DND-41 (cell line): Measurements from ENCODE around the gene DIS3L2.

Experiments used
- ATAC-seq: fragments of 200-7000 bp; cut with Tn5 transposase; 3 replicates; pipeline ENCODE4 v1.9.1; 2021; ENCODE audit warnings: low read depth; ENCODE audit not compliant: insufficient read depth
- DNase-seq: peaks from one replicate; pipeline ENCODE4 v3.0.0-alpha.2; 2020
- H2AFZ ChIP-seq: 2 replicates; pipeline ENCODE4 v1.6.0; 2012; ENCODE audit warnings: low read depth, low read length
- H3K27ac ChIP-seq: 2 replicates; pipeline ENCODE4 v1.5.1; 2012; ENCODE audit warnings: low read length, inconsistent platforms
- H3K27me3 ChIP-seq: fragments of 200-600 bp; sonication (generic); 2 replicates; pipeline ENCODE4 v1.6.0; 2012; ENCODE audit warnings: low read length, mild to moderate bottlenecking, inconsistent platforms; ENCODE audit not compliant: insufficient read depth, poor library complexity
- H3K36me3 ChIP-seq: 2 replicates; pipeline ENCODE4 v1.5.1; 2012; ENCODE audit warnings: low read length, inconsistent platforms; ENCODE audit not compliant: insufficient read depth
- H3K4me1 ChIP-seq: 2 replicates; pipeline ENCODE4 v1.5.1; 2012; ENCODE audit warnings: mild to moderate bottlenecking, low read length; ENCODE audit not compliant: insufficient read depth
- H3K4me2 ChIP-seq: 2 replicates; pipeline ENCODE4 v1.6.0; 2012; ENCODE audit warnings: mild to moderate bottlenecking, moderate library complexity, low read length, inconsistent platforms; ENCODE audit not compliant: insufficient read depth
- H3K4me3 ChIP-seq, 2 experiments: fragments of 200-600 bp in 1 of 2; shearing (Covaris generic) in 1 of 2; 2 replicates each; pipeline ENCODE4 v1.5.1; 2012 to 2016; ENCODE audit warnings: inconsistent platforms in 2 of 2, low read length in 2 of 2, mild to moderate bottlenecking in 2 of 2, low read depth in 1 of 2, moderate library complexity in 1 of 2
- H3K79me2 ChIP-seq: 2 replicates; pipeline ENCODE4 v1.6.0; 2012; ENCODE audit warnings: low read length, inconsistent platforms; ENCODE audit not compliant: insufficient read depth
- H3K9ac ChIP-seq: 2 replicates; pipeline ENCODE4 v1.6.0; 2012; ENCODE audit warnings: low read depth, mild to moderate bottlenecking, inconsistent platforms, low read length, moderate library complexity
- H3K9me3 ChIP-seq: 2 replicates; pipeline ENCODE4 v1.5.1; 2012; ENCODE audit warnings: low read length, moderate library complexity, mild to moderate bottlenecking, inconsistent platforms; ENCODE audit not compliant: insufficient read depth, severe bottlenecking
- H4K20me1 ChIP-seq: 2 replicates; pipeline ENCODE4 v1.6.0; 2012; ENCODE audit warnings: low read length; ENCODE audit not compliant: insufficient read depth
- EZH2 ChIP-seq: IDR thresholded peaks from 3 replicates; pipeline ENCODE4 v1.6.1; 2012; ENCODE audit warnings: borderline replicate concordance, low read depth, mild to moderate bottlenecking, moderate library complexity, low read length, inconsistent platforms; ENCODE audit not compliant: severe bottlenecking
- TF ChIP-seq, protein P1 (sequence below): IDR thresholded peaks from 2 replicates; pipeline ENCODE4 v1.5.1; 2012; ENCODE audit warnings: borderline replicate concordance, low read length, moderate library complexity, mild to moderate bottlenecking; ENCODE audit not compliant: poor library complexity, severe bottlenecking; ENCODE audit errors: extremely low read depth

Gene DIS3L2

DNA sequence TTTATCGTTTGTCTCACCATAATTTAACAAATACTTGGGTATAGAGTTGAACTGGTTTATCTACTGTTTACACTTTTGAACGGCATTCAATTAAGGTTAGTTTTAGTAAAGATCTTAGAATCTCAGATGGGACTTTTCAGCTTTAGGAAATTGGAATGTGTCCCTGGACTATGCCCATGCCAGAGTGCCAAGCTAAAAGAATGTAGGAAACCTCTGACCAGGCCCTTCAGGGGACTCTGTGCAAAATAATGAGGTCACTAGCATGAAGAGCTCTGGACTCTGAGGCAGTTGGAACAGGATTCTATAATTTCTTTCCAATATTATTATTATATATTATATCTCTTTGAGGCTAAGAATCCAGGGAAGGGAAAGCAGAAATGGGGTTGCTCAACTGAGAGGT, 13.5 kb downstream of the DIS3L2 start:
- DNase-seq = no peak
- Histone ChIP-seq H3K79me2 (peaks cover 38% of the 10 kb centered on the region), H3K9me3 (no peaks in the 10 kb centered on the region), H3K36me3 (no peaks in the 10 kb centered on the region), H3K4me1 (no peaks in the 10 kb centered on the region), H3K27me3 (no peaks in the 10 kb centered on the region), H2AFZ (no peak overlapping the region), H3K4me3 (no peak overlapping the region), H3K27ac (no peak overlapping the region), H4K20me1 (peaks cover 3% of the 10 kb centered on the region; the same call in 1 of the 2 replicates), H3K9ac (no peak overlapping the region), H3K4me2 (no peak overlapping the region)
- TF ChIP-seq EZH2 = no peak
- TF ChIP-seq, protein P1, sequence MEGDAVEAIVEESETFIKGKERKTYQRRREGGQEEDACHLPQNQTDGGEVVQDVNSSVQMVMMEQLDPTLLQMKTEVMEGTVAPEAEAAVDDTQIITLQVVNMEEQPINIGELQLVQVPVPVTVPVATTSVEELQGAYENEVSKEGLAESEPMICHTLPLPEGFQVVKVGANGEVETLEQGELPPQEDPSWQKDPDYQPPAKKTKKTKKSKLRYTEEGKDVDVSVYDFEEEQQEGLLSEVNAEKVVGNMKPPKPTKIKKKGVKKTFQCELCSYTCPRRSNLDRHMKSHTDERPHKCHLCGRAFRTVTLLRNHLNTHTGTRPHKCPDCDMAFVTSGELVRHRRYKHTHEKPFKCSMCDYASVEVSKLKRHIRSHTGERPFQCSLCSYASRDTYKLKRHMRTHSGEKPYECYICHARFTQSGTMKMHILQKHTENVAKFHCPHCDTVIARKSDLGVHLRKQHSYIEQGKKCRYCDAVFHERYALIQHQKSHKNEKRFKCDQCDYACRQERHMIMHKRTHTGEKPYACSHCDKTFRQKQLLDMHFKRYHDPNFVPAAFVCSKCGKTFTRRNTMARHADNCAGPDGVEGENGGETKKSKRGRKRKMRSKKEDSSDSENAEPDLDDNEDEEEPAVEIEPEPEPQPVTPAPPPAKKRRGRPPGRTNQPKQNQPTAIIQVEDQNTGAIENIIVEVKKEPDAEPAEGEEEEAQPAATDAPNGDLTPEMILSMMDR = no peak
- no peak for ATAC-seq

DNA sequence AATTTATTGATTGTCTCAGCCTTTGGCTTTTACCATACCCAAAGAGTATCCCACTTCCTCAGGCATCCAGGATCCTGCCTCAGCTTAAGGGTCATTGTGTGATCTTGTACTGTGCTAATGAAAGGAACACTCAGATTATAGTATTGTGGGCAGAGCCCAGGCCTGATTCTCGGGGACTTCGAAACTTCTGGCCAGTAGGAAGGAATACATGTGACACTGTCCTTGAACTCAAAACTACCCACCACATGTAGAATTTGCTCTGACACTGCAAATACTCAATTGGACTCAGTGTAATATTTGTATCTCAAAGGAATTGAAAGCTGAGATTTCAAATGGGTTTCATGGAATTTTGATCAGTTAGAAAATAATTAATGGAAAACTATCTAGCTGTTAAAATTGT, 15.9 kb downstream of the DIS3L2 start:
- TF ChIP-seq, protein P1 = no peak
- no peak for TF ChIP-seq EZH2
- H2AFZ ChIP-seq = no peak overlapping the region
- DNase-seq (no peak), ATAC-seq (no peak)
- peaks cover 3% of the 10 kb centered on the region; the same call in 1 of the 2 replicates for H4K20me1 ChIP-seq
- peaks cover 38% of the 10 kb centered on the region for H3K79me2 ChIP-seq
- H3K4me2 ChIP-seq = no peak overlapping the region
- H3K27ac ChIP-seq = no peak overlapping the region
- H3K9ac ChIP-seq = no peak overlapping the region
- no peaks in the 10 kb centered on the region for H3K9me3 ChIP-seq
- H3K36me3 ChIP-seq = no peaks in the 10 kb centered on the region
- H3K4me1 ChIP-seq = no peaks in the 10 kb centered on the region
- H3K4me3 ChIP-seq = no peak overlapping the region
- no peaks in the 10 kb centered on the region for H3K27me3 ChIP-seq

DNA sequence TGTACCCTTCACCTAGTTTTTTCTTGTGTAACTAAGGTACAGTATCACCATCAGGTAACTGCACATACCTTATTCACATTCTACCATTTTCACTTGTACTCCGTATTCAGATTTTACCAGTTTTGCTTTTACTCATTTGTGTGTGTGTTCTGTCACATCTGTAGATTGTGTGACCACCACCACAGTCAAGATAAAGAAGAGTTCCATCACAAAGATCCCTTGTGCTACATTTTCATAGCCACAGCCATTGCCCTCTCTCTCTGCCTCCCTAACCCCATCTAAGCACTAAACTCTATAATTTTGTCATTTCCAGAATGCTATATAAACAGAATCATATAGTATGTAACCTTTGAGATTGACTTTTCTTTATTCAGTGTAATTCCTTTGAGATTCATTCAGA, 23.5 kb downstream of the DIS3L2 start:
- Histone ChIP-seq H3K9ac (no peak overlapping the region), H2AFZ (no peak overlapping the region), H3K27me3 (no peaks in the 10 kb centered on the region), H3K4me1 (no peaks in the 10 kb centered on the region), H4K20me1 (peaks cover 27% of the 10 kb centered on the region; the same call in 1 of the 2 replicates), H3K36me3 (no peaks in the 10 kb centered on the region), H3K4me3 (no peak overlapping the region), H3K4me2 (no peak overlapping the region), H3K9me3 (no peaks in the 10 kb centered on the region), H3K27ac (no peak overlapping the region), H3K79me2 (peaks cover 61% of the 10 kb centered on the region)
- TF ChIP-seq EZH2 = no peak
- TF ChIP-seq, protein P1 = no peak
- ATAC-seq (no peak), DNase-seq (no peak)

DNA sequence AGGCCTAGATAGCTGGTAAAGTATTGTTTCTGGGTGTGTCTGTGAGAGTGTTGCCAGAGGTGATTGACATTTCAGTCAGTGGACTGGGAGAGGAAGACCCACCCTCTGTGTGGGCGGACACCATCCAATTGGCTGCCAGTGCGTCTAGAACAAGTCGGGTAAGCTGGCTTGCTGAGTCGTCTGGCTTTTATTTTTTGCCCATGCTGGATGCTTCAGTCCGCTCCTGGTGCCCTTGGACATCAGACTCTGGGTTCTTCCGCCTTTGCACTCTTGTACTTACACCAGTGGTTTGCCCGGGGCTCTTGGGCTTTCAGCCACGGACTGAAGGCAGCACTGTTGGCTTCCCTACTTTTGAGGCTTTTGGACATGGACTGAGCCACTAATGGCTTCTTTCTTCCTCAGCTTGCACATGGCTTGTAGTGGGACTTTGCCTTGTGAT, 24.3 kb downstream of the DIS3L2 start:
- H3K4me1 ChIP-seq = no peaks in the 10 kb centered on the region
- DNase-seq = no peak
- no peak for ATAC-seq
- H3K27me3 ChIP-seq = no peaks in the 10 kb centered on the region
- peaks cover 63% of the 10 kb centered on the region for H3K79me2 ChIP-seq
- peaks cover 27% of the 10 kb centered on the region; the same call in 1 of the 2 replicates for H4K20me1 ChIP-seq
- H3K27ac ChIP-seq = no peak overlapping the region
- no peak overlapping the region for H3K4me3 ChIP-seq
- H3K9me3 ChIP-seq = no peaks in the 10 kb centered on the region
- H3K9ac ChIP-seq = no peak overlapping the region
- no peak overlapping the region for H2AFZ ChIP-seq
- H3K36me3 ChIP-seq = no peaks in the 10 kb centered on the region
- TF ChIP-seq, protein P1 = no peak
- no peak for TF ChIP-seq EZH2
- H3K4me2 ChIP-seq = no peak overlapping the region
